SKM-1 treated with dmso at 0.1 percent for 144 hours (cell line): ENCODE data around the gene RBP5.

Source experiments
- DNase-seq: peaks from one replicate; lab custom pipeline; 2025; ENCODE audit not compliant: unreplicated experiment; lab: John Stamatoyannopoulos, UW

The RBP5 gene, protein sequence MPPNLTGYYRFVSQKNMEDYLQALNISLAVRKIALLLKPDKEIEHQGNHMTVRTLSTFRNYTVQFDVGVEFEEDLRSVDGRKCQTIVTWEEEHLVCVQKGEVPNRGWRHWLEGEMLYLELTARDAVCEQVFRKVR

DNA sequence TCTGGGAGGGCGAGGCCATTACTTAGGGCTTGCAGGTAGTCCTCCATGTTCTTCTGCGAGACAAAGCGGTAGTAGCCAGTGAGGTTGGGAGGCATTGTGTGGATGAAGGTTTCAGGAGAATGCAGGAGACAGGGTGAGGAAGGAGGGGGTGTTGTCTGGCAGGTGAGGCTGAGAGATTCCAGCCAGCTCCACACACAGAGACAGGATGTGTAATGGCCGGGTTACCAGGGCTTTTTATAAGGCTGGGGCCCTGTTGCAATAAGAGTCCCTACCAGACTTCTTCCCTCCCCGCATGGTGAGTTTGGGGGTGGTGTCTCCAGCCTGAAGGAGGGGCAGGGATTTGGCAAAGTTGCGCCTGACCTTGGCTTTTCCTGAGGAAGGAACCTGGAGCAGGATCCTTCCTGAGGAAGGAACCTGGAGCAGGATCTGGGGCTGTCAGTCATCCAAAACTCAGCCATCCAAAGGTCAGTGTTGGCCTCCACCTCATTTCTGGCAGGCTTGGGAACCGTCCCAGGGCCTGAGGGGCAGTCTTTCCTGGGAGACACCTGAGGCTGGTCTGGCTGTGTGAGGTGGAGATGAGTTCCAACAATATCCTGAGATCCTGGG lies at the start of gene RBP5:
Gene RBP5, minus strand, starts transcription at position 209 of the 606 bp plus-strand sequence. Its CDS starts 114 bp downstream, at position 95.
- no peak for DNase-seq

DNA sequence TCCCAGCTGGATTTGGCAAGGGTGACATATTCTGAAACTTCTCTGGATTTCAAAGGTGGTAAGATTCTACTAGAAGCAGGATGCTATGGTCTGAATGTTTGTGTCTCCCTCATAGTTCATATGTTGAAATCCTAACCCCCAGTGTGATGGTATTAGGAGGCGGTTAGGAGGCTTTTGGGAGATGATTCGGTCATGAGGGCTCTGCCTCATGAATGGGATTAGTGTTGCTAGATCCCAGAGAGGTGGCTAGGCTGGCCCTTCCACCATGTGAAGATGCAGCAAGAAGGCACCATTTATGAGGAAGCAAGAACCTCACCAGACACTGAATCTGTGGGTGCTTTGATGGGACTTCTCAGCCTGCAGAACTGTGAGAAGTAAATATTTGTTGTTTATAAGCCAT lies 49.8 kb upstream of the RBP5 start:
- DNase-seq: no peak

DNA sequence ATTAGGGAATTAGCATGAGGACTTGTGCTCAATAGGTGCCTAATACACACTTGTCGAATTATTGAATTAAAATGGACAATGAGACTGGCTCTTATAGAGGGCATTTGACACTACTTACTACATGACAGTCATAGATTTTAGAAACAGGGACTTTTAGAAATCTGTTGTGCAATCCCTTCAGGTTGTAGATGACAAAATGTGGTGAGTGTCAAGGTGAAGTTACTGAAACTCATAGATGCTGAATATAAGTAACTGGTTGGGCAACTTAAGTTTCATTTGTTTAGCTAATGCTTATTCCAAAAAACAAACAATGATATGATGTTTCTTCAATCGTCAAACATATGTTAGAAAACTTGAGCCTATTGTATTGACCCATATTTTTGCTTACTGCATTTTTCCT lies 47.9 kb upstream of the RBP5 start:
- DNase-seq: no peak

DNA sequence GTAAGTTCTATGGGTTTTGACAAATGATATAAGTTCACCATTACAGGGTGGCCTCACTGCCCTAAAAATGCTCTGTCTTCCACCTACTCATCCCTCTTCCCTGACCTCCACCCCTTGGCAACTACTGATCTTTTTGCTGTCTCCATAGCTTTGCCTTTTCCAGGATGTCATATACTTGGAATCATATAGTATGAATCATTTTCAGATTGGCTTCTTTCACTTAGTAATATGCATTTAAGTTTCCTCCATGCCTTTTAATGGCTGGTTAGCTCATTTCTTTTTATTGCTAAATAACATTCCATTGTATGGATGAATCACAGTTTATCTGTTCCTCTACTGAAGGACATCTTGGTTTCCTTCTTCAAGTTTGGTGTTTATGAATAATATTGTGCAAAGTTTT lies 46.8 kb upstream of the RBP5 start:
- no peak for DNase-seq

DNA sequence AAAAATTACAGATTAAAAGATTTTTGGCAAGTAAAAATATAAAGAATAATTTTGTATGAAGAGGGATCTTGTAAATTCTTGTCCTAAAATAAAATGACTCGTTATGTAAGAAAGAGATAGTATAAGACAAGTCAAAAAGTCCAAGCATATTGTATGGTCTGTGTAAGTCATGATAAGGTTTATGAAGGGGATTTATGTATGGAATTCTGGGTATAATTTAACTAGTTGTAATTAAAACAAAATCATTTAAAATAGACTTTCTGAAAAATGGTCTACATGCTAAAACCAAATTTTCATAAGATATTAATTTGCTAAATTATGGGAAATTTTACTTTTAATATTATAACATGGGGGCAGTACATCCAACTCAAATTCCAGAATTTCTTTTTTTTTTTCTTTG lies 43.2 kb upstream of the RBP5 start:
- DNase-seq: no peak

DNA sequence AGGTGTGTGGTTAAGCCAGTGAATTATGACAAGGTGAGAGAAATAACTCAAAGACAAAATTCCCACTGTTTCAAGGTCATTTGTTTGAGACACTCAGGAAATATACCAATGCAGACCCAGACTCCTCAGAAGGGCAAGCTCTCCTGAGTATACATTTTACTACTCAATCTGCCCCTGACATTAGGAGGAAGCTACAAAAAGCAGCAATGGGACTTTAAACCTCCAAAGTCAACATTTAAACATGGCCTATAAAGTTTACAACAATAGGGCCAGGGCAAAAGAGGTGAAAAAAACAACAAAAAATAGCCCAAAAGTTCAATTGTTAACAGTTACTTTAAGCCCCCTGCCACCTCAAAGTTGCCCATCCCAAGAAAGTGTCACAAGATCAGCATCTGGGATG lies 41.3 kb upstream of the RBP5 start:
- DNase-seq: no peak

DNA sequence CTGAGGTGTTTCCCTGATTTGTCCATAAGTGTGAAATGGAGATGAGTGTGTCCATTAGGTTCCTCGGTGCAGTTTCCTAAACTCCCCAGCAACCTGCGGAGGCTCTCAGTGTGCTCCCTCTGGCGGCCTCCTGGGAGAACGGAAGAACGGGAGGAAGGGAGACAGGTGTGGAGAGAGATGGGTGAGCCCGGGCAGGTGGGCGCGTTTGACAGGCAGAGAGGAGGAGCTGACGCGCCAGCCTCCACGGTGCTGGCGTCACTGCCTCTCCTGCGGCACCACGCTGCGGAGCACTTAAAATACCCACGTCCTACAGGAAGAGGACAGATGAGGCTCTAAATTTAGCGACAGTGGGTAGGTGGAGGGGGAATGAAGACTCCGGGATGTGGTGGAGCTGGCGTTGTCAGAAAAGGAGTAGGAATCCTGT lies 34.0 kb upstream of the RBP5 start:
- no peak for DNase-seq

DNA sequence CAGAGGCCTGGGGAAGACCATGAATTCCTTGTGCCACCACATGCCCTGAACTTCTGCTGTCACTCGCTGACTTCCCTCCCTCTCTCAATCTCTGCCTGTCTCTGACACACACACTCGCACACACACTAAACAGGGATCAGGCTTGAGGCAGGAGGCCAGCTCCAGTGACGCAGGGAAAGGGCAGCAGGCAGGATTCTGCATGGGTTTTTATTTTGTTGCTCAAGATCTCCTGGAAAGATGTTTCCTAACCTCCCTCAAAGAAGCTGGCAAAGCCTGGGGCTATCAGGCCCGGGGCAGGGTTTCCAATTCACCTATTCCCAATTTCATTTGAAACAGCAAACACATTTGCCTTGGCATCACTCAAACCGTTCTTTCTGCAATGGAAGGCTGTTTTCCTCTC lies 33.1 kb upstream of the RBP5 start:
- DNase-seq: no peak

DNA sequence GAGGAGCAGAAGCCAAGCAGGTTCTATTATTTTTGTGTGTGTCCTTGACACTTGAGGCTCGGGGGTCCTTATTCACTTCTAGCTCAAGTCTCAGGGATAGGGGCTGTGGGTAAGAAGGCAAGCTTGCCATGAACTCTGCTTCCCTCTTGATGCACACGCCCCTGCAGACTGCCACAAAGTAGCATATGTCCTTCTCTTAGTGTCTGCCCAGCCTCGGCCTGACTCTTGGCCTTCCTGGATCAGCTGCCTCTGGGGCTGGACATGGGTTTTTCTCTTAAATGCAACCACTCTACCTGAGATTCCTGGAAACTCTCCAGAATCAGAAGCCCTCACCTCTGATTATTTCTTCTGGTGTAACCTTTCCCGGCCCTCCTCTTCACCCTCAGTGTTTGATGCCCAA lies 32.6 kb upstream of the RBP5 start:
- DNase-seq: no peak

DNA sequence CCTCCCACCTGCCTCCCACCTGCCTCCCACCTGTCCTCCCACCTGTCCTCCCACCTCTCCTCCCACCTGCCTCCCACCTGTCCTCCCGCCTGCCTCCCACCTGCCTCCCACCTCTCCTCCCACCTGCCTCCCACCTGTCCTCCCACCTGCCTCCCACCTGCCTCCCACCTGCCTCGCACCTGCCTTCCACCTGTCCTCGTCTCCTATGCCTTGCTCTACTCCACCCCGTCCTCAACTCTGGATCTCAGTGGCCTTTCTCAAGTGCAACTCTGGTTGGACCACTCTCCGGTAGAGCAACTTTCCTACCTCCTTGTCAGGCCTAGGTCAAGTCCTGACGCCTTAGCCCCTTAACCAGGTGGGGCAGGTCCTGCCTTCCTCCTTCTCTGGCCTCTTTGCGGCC lies 31.5 kb upstream of the RBP5 start:
- DNase-seq: no peak

DNA sequence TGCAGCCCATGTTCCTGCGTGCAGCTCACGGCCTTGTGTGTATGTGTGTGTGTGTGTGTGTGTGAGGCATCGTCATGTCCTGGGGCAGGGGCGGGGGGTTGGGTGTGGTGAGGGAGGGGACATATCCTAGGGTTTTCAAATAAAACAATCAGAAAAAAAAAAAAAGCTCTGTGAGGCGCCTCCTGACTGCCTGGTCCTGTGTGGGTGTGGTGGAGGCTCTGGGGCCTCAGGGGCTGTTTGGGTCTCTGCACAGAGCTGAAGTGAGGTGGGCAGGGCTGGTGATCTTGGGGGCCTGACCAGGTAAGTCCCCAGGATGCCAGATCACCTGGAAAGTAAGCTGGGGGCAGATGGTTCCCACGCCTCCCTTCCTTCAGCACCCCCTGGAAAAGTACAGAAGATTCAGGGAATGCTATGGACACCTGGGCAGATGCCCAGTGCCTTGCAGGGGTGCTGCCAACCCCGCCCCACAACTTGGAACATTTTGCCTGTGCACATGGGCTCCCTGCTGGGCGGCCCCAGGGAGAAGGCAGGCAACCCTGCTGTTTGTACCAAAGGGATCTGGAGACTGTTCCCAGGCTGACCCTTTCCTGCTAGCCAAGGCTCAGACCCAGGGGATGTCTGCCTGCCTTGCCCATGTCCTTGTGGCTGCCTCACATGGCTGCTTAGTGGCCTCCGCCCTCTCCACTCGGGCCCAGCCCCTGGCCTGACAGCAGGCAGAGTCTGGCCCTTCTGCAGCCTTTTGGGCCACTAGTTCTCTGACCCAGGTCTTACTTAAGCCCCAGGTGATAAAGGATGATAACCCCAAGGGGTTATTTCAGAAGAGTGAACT lies 30.3 kb upstream of the RBP5 start:
- no peak for DNase-seq

DNA sequence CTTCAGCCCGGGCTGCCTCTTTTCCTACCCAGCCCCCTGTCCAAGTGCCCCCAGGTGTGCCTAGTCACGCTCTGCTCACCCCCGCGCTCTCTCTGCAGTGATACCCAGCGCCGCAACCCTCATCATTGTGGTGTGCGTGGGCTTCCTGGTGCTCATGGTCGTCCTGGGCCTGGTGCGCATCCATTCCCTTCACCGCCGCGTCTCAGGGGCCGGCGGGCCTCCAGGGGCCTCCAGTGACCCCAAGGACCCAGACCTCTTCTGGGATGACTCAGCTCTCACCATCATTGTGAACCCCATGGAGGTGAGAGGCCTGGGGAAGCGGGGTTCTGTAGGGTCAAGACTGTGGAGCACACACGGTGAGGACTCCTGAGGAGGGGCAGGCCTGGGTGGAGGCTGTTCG lies 28.7 kb upstream of the RBP5 start:
- no peak for DNase-seq

DNA sequence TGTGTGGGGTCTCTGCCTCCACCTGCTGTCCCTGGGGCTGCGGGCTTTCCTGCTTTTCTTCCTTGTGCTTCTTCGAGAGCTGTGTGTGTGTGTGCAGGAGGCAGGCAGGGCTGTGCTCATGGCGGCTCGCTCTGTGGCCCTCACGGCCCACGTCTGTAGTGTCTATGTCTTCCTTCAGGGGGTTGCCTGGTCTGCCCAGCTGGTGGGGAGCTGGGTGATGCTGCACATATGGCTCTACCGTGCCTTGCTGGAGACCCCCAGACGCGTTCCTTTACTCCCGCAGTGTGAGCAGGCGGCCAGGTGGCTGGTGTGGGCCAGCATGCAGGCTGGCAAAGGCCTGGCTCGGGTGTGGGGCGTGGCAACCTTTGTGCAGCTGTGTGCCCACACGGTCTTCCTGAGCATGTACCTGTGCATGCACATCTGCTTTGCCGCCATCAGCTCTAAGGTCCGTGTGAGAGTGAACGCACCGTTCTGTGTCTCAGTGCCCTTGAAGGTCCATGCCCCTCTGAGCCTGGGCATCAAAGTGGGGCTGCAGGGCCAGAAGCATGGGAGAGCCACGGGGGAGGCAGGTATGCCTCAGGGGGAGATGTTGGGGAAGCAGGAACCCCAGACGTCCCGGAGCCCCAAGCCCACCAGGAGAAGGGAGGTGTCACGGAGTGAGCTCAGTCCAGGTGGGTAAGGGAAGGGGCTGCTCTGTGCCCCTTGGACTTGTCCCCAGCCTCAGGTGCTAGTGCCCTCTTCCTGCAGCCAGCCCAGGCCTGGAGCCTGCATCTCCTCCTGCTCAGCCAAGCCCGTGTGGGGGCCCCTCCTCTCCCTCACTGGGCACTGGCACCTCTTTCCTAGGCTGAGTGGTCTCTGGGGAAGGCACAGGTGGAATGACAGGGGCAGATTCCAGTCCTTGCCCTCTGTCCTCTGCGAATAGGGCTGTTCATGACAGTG lies 27.8 kb upstream of the RBP5 start:
- DNase-seq: no peak

DNA sequence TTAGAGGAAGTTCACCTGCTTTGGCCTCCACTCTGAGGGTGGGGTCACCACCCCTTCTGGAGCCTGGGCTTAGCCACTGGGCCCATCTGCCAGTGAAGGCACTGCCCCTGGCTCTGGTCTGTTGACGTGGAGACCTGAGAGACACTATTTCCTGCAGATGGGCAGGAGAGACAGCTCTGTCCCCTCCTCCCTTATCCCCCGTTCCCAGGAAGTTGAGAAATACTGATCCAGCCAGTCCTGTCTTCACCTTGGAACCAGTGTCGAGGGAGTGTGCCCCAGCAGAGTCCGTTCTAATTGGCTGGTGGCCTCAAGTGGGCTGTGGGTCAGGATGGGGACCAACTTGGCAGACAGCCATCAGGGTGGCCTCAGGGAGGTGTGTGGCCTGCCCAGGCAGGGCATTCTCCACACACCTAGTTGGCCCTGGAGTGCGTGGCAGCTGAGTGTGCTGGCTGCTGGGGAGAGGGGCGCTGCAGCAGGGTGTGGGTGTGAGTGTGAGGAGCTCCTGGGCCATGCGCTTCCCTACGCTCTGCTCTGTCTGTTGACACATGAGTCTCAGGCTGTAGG lies 26.9 kb upstream of the RBP5 start:
- no peak for DNase-seq

DNA sequence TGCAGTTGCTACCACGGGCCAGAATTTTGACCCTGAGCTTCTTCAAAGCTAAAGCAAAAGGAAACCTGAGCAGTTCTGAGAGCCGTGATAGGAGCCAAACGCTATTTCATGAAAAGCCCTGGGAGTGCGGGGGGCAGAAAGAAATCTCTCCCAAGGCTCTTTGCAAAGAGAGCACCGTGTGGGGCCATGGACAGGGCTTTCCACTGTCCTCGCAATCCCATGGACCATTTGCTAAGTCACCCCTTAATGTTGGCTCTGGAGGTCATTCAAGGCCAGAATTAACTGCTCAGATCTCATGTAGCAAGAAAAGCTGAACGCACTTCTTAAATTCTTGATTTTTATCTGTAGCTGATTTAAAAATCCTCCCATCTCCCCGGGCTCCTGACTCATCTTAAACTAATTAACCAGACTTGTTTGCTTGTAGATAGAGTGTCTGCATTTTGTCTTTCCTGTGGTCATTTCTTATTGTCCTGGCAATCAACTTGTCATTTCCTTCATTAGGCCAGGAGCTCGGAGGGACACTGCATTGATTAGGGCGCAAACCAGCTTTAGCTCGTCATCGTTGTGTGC lies 26.3 kb upstream of the RBP5 start:
- no peak for DNase-seq

DNA sequence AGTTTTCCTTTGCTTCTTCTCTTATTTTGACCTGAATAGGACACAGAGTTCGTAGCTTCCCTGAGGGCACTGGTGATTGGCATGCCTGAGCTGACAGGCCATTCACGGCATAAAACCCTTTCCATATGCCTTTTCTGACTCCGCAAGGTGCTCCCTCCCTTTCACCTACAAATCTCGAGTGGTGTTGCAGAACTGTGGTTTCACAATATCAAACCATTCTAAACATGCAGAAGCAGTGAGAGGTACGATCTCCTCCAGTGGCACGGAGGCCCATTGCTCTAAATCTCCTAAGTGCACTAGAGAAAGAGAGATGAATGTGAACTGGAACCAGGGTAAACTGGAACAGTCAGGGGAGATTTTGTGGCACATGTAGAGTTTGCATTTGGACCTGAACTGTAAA lies 25.4 kb upstream of the RBP5 start:
- no peak for DNase-seq

DNA sequence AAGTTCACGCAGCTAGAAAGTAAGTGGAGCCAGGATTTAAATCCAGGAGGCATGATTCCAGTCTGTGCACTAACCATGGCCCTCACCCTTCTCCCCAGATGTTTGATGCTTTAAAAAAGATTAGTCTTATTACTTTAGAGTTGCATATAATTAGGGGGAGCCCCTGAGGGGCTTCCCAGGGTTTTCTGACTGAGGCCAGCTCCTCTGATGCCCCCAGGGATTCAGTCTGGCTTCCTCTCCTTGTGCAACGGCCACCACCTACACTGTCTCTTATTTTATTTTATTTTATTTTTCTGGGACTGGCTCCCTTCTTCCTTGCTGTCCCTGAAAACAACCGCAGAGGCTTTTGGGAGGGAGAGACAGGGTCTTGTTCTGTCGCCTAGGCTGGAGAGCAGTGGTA lies 24.1 kb upstream of the RBP5 start:
- no peak for DNase-seq

DNA sequence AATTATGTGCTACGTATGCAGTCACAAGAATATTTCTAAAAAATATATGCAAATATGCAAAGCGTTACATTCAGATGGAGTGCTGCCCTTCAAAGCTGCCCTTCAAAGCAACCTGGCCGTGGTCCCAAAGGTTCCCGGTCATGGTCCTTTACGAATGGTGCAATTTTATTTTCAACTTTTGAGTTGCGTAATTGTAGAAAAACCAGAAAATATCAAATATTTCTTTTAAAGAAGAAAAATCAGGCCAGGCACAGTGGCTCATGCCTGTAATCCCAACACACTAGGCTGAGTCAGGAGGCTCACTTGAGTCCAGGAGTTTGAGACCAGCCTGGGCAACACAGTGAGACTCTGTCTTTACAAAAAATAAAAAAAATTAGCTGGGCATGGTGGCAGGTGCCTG lies 22.8 kb upstream of the RBP5 start:
- no peak for DNase-seq

DNA sequence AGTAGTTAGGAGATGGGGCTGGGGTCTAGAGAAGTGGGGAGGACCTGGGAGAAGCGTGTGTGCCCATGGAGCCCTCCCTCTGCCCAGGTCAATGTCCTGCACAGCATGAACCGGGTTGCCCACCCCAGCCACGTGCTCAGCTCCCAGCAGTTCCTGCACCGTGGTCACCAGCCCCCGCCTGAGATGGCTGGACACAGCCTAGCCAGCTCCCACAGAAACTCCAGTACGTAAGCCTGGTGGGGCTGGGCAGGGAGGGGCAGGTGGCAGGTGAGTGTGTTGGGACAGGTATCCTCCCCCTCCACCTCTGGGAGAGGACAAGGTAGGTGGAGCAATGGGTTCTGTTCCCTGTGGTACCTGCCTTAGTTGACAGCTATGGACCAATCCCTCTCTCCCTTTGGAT lies 22.2 kb upstream of the RBP5 start:
- DNase-seq: no peak

DNA sequence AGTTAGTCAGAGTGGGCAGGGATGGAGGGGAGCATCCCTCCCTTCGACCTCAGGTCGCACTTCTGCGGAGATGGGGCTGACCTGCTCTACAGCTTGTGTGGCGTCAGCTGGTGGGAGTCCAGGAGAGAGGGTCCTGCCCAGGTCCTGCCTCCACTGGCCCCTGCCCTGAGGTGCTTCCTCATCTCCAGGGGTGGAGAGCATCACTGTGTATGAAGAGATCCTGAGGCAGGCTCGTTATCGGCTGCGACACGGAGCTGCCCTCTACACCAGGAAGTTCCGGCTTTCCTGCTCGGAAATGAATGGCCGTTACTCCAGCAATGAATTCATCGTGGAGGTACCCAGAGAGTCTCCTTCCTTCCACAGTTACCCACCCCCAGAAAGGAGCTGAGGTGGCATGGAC lies 21.7 kb upstream of the RBP5 start:
- no peak for DNase-seq

DNA sequence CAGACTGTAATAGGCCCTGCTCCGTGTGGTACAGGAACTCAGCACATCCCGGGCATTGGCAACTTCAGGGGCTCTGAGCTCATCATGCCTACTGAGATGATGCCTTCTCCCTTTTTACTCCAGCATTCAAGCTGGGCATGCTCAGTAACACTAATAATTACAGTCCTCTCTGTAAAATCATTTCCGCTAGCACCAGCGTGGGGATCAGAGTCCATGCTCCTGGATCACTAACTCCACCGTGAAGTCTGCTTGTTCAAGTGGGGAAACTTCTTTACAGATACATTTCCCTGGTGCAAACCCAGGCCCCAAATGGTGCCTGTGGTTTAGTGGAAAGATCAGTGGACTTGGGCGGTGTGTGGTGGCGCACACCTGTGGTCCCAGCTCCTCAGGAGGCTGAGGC lies 18.2 kb upstream of the RBP5 start:
- DNase-seq: no peak
